H9 (cell line): ENCODE results near the gene FCRL6. TPM values are rescaled to one million over a fixed set of nuclear protein-coding genes. Genes with fewer than 3 reads are reported as not detected.

Experiments used
- DNase-seq: peaks from one replicate; pipeline ENCODE4 v3.0.0-alpha.2; 2017
- H2AFZ ChIP-seq: one replicate; pipeline ENCODE4 v1.6.1; 2013; ENCODE audit warnings: mild to moderate bottlenecking, low read length, control low read depth, moderate library complexity
- H2AK5ac ChIP-seq: 2 replicates; pipeline ENCODE4 v1.6.1; 2013; ENCODE audit warnings: low read length, control low read depth, mixed read lengths; ENCODE audit not compliant: insufficient read length
- H2BK120ac ChIP-seq: one replicate; pipeline ENCODE4 v1.6.1; 2013; ENCODE audit warnings: low read depth, mild to moderate bottlenecking, low read length, control low read depth, inconsistent platforms; ENCODE audit not compliant: poor library complexity, severe bottlenecking
- H2BK12ac ChIP-seq: 2 replicates; pipeline ENCODE4 v1.6.1; 2013; ENCODE audit warnings: low read length, control low read depth, mixed read lengths, low read depth; ENCODE audit not compliant: insufficient read length
- H2BK15ac ChIP-seq: 2 replicates; pipeline ENCODE4 v1.6.1; 2013; ENCODE audit warnings: low read depth, low read length, control low read depth
- H2BK20ac ChIP-seq: one replicate; pipeline ENCODE4 v1.6.1; 2013; ENCODE audit warnings: low read depth, mild to moderate bottlenecking, low read length, control low read depth, inconsistent platforms; ENCODE audit not compliant: poor library complexity, severe bottlenecking
- H2BK5ac ChIP-seq: 2 replicates; pipeline ENCODE4 v1.6.1; 2013; ENCODE audit warnings: low read length, control low read depth, mixed read lengths; ENCODE audit not compliant: insufficient read length
- H3K14ac ChIP-seq: 2 replicates; pipeline ENCODE4 v1.6.1; 2013; ENCODE audit warnings: low read length, control low read depth; ENCODE audit not compliant: insufficient read depth
- H3K18ac ChIP-seq: 2 replicates; pipeline ENCODE4 v1.6.1; 2013; ENCODE audit warnings: low read depth, mild to moderate bottlenecking, mixed read lengths, low read length, control low read depth; ENCODE audit not compliant: insufficient read length
- H3K23ac ChIP-seq: 2 replicates; pipeline ENCODE4 v1.6.1; 2013; ENCODE audit warnings: low read length, control low read depth, mixed read lengths, low read depth; ENCODE audit not compliant: insufficient read length
- H3K23me2 ChIP-seq: 2 replicates; pipeline ENCODE4 v1.6.1; 2013; ENCODE audit warnings: low read depth, mild to moderate bottlenecking, mixed read lengths, low read length, control low read depth; ENCODE audit not compliant: insufficient read length, poor library complexity, severe bottlenecking
- H3K27ac ChIP-seq: 2 replicates; pipeline ENCODE4 v1.5.1; 2013; ENCODE audit warnings: low read length, control low read depth, mixed read lengths, low read depth; ENCODE audit not compliant: insufficient read length
- H3K27me3 ChIP-seq: 2 replicates; pipeline ENCODE4 v1.6.1; 2013; ENCODE audit warnings: low read length, control low read depth, inconsistent platforms; ENCODE audit not compliant: insufficient read depth
- H3K4ac ChIP-seq: 2 replicates; pipeline ENCODE4 v1.6.1; 2013; ENCODE audit warnings: low read depth, mild to moderate bottlenecking, control low read depth, inconsistent platforms, low read length, moderate library complexity
- H3K4me1 ChIP-seq: 2 replicates; pipeline ENCODE4 v1.6.1; 2013; ENCODE audit warnings: low read length, control low read depth, inconsistent platforms; ENCODE audit not compliant: insufficient read depth
- H3K4me2 ChIP-seq: 2 replicates; pipeline ENCODE4 v1.6.1; 2013; ENCODE audit warnings: low read length, control low read depth, mixed read lengths; ENCODE audit not compliant: insufficient read length, insufficient read depth
- H3K56ac ChIP-seq: 2 replicates; pipeline ENCODE4 v1.6.1; 2013; ENCODE audit warnings: low read depth, mild to moderate bottlenecking, mixed read lengths, low read length, control low read depth; ENCODE audit not compliant: insufficient read length
- H3K79me1 ChIP-seq: 2 replicates; pipeline ENCODE4 v1.6.1; 2013; ENCODE audit warnings: low read depth, mild to moderate bottlenecking, moderate library complexity, low read length, control low read depth, inconsistent platforms; ENCODE audit not compliant: insufficient read depth, poor library complexity, severe bottlenecking
- H3K79me2 ChIP-seq: 2 replicates; pipeline ENCODE4 v1.6.1; 2013; ENCODE audit warnings: low read length, control low read depth, inconsistent platforms; ENCODE audit not compliant: insufficient read depth
- H3K9ac ChIP-seq: 2 replicates; pipeline ENCODE4 v1.6.1; 2013; ENCODE audit warnings: low read length, control low read depth, mixed read lengths; ENCODE audit not compliant: insufficient read length; ENCODE audit errors: extremely low read depth
- H3K9me3 ChIP-seq: one replicate; pipeline ENCODE4 v1.6.1; 2013; ENCODE audit warnings: low read depth, low read length, inconsistent platforms; ENCODE audit not compliant: control insufficient read depth
- H3T11ph ChIP-seq: one replicate; pipeline ENCODE4 v1.6.1; 2013; ENCODE audit warnings: mild to moderate bottlenecking, low read length, control low read depth, inconsistent platforms
- H4K20me1 ChIP-seq: one replicate; pipeline ENCODE4 v1.6.1; 2013; ENCODE audit not compliant: control insufficient read depth, insufficient read length, insufficient read depth
- H4K5ac ChIP-seq: 2 replicates; pipeline ENCODE4 v1.6.1; 2013; ENCODE audit warnings: low read depth, mild to moderate bottlenecking, mixed read lengths, low read length, control low read depth; ENCODE audit not compliant: insufficient read length
- H4K8ac ChIP-seq: replicated peaks from 2 replicates; pipeline ENCODE4 v1.6.1; 2013; ENCODE audit warnings: low read length, control low read depth, mixed read lengths, low read depth; ENCODE audit not compliant: insufficient read length
- H4K91ac ChIP-seq: 2 replicates; pipeline ENCODE4 v1.6.1; 2013; ENCODE audit warnings: low read depth, mild to moderate bottlenecking, moderate library complexity, mixed read lengths, low read length, control low read depth; ENCODE audit not compliant: insufficient read length
- H3K27ac Mint-ChIP-seq, 3 experiments: 2 replicates in 2 of 3; 3 replicates in 1 of 3; pipeline ENCODE4 v1.8.0; 2020 to 2021; ENCODE audit warnings: mixed read lengths in 3 of 3, mild to moderate bottlenecking in 1 of 3, moderate library complexity in 1 of 3
- H3K27me3 Mint-ChIP-seq: 2 replicates; pipeline ENCODE4 v1.8.0; 2021; ENCODE audit warnings: low read depth, mild to moderate bottlenecking, moderate library complexity, mixed read lengths
- H3K36me3 Mint-ChIP-seq, 3 experiments: 2 replicates in 2 of 3; 3 replicates in 1 of 3; pipeline ENCODE4 v1.8.0; 2020 to 2021; ENCODE audit warnings: low read depth in 3 of 3, mixed read lengths in 3 of 3; ENCODE audit not compliant: insufficient read depth in 1 of 3
- H3K4me1 Mint-ChIP-seq, 2 experiments: 2 replicates each; pipeline ENCODE4 v1.8.0; 2020; ENCODE audit warnings: mixed read lengths in 2 of 2
- H3K4me3 Mint-ChIP-seq, 2 experiments: 2 replicates in 1 of 2; 3 replicates in 1 of 2; pipeline ENCODE4 v1.8.0; 2020 to 2021; ENCODE audit warnings: mild to moderate bottlenecking in 2 of 2, mixed read lengths in 2 of 2, moderate library complexity in 1 of 2
- H3K9me3 Mint-ChIP-seq, 2 experiments: 2 replicates in 1 of 2; 3 replicates in 1 of 2; pipeline ENCODE4 v1.8.0; 2020; ENCODE audit warnings: mild to moderate bottlenecking in 2 of 2, mixed read lengths in 2 of 2, moderate library complexity in 1 of 2
- CTCF ChIP-seq: fragments of 200-600 bp; sonication (generic); conservative IDR thresholded peaks from 3 replicates; pipeline ENCODE4 v1.8.0; 2021; ENCODE audit warnings: antibody characterized with exemption, mild to moderate bottlenecking
- WGBS: extraction: QIAGEN DNeasy Blood & Tissue Kit; methylation state at CpG from one replicate; pipeline ENCODE4 v1.1.7; 2013; ENCODE audit warnings: missing lambda C conversion rate, low lambda C conversion rate, mixed read lengths; ENCODE audit not compliant: insufficient read length; ENCODE audit errors: extremely low coverage; 5-methylcytosine and 5-hydroxymethylcytosine counted together
- total RNA-seq: library from RNA; stranded (reverse); gene quantifications from 2 replicates; pipeline ENCODE4 v1.2.1, GENCODE V29; 2021

Gene FCRL6
- total RNA-seq, 1 experiment from 2014 or later: not detected

- Histone ChIP-seq H3K23me2 (no peaks in the 10 kb centered on the region), H4K91ac (no peak overlapping the region), H2BK20ac (no peak overlapping the region), H4K20me1 (no peaks in the 10 kb centered on the region), H2AK5ac (no peak overlapping the region), H3K27me3 (no peaks in the 10 kb centered on the region), H3K4me1 (no peaks in the 10 kb centered on the region), H2BK120ac (no peak overlapping the region), H3K79me1 (no peaks in the 10 kb centered on the region), H3K4me2 (no peak overlapping the region), H4K8ac (no peak overlapping the region), H3K27ac (no peak overlapping the region), H2AFZ (no peak overlapping the region), H3K9me3 (no peaks in the 10 kb centered on the region), H3K14ac (no peak overlapping the region), H2BK5ac (no peak overlapping the region), H3K18ac (no peak overlapping the region), H4K5ac (no peak overlapping the region), H3T11ph (no peak overlapping the region), H2BK12ac (no peak overlapping the region), H3K79me2 (no peaks in the 10 kb centered on the region), H2BK15ac (no peak overlapping the region), H3K56ac (no peak overlapping the region), H3K4ac (no peak overlapping the region), H3K23ac (no peak overlapping the region), H3K9ac (no peak overlapping the region)
- no peak overlapping the region; a peak in 1 of 7 replicates for H3K27ac Mint-ChIP-seq
- H3K4me3 Mint-ChIP-seq: no peak overlapping the region
- H3K27me3 Mint-ChIP-seq: 0 out of 2 replicates have a peak, but pooled peaks cover 1% of the 10 kb centered on the region
- no peaks in the 10 kb centered on the region; a peak in 1 of 4 replicates for H3K4me1 Mint-ChIP-seq
- no peak for TF ChIP-seq CTCF
- no peaks in the 10 kb centered on the region for H3K9me3 Mint-ChIP-seq
- DNase-seq: no peak
- WGBS: no CpG with 5 or more reads among the region's 2 CpGs
- no peaks in the 10 kb centered on the region for H3K36me3 Mint-ChIP-seq
These were observed 27.7 kb upstream of the FCRL6 start for GRCh38 chr1:159774465-159774864.
